ENCODE results near the gene ARAF.
"Not testable (repeated sequence)": the region's sequence is repeated elsewhere in the genome, so short reads cannot be mapped to it uniquely, and the experiment has no call there.

The ARAF gene

GRCh38 chrX:47584714-47585113 is 23.7 kb downstream of the ARAF start:
- in situ Hi-C loops (cut with MboI; ENCODE audit: low sequenced_read_pairs) = no loop called here

- in situ Hi-C loops (cut with MboI; ENCODE audit: low sequenced_read_pairs) = no loop called here
Observed at GRCh38 chrX:47585273-47585672, 24.3 kb downstream of the ARAF start.

GRCh38 chrX:47586043-47586787 is 25.2 kb downstream of the ARAF start:
- in situ Hi-C loops (cut with MboI; ENCODE audit: low sequenced_read_pairs) = no loop called here

GRCh38 chrX:47587091-47587891 is 26.3 kb downstream of the ARAF start:
- in situ Hi-C loops (cut with MboI; ENCODE audit: low sequenced_read_pairs) = no loop called here

GRCh38 chrX:47587906-47588735 is 27.1 kb downstream of the ARAF start:
- in situ Hi-C loops (cut with MboI; ENCODE audit: low sequenced_read_pairs) = no loop called here

DNA sequence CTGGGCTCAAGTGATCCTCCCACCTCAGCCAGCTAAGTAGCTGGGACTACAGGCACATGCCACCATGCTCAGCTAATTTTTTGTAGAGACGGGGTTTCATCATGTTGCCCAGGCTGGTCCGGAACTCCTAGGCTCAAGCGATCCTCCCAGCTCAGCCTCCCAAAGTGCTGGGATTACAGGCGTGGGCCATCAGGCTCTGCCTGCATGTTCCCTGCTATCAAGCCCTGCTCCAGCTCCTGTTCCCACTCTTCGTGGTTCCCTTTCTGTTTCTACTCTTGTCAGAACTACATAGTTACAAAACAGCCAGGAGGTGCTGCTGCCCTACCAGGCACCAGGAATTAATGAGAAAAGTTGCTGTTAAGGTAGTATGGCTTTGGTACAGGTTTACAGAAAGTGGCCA is 30.0 kb downstream of the ARAF start:
- in situ Hi-C loops (cut with MboI; ENCODE audit: low sequenced_read_pairs) = no loop called here

DNA sequence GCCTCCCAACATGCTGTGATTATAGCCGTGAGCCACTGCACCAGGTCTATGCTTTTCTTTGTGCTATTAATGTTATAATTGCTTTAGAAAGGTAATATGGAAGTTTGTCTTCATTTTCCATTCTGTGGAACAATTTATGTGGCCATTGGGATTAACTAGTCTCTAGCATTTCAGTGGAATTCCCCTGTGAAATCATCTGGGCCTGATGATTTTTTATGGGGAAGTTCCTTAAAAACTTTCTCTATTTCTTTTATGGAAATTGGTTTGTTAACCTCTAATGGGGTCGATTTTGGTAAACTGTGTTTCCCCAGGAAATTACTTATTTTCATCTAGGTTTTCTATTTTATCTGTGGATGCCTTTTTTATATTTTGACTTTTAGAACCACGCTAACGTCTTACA is 32.5 kb downstream of the ARAF start:
- in situ Hi-C loops (cut with MboI; ENCODE audit: low sequenced_read_pairs) = no loop called here

DNA sequence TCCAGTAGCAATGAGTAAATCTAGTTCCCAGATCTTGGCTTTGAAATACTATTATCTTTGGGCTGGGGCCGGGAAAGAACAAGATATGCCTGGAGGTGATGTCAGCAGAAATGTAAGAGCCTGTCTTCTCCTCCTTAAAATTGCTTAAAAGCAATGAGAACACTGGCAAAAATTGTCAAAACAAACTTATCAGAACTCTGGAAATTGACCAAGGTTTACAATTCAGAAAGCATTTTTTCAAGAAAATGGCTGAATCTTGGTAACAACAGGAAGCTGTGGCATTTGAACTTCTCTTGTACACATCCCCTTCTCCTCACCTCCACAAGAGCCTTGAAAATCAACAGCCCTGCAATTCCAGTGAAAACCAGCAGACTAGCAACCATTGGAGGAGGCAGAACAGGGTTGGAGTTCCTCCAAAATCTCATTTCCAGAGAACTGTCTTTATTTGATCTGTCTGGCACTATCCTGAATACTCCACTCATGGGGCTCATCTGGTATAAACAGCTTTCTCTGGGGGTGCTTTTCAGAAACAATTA is 34.8 kb downstream of the ARAF start:
- in situ Hi-C loops (cut with MboI; ENCODE audit: low sequenced_read_pairs) = no loop called here

DNA sequence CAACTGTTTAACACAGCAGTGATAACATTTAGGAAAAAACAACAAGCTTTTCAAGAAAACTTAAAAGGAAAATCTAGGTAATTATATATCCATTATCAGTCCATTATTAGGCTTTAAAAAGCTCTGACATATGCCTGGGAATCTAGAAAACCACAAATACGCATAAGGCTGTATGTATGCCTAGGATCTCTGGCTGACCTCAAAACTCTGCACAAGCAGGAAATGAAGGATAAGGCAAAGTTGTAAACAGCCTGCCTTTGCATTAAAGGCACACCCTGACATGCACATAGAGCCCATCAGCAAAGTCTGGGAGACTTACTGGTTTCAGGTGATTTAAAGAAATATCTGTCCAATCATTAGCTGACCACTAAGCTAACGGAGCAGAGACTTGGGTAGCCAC is 35.3 kb downstream of the ARAF start:
- in situ Hi-C loops (cut with MboI; ENCODE audit: low sequenced_read_pairs) = no loop called here

DNA sequence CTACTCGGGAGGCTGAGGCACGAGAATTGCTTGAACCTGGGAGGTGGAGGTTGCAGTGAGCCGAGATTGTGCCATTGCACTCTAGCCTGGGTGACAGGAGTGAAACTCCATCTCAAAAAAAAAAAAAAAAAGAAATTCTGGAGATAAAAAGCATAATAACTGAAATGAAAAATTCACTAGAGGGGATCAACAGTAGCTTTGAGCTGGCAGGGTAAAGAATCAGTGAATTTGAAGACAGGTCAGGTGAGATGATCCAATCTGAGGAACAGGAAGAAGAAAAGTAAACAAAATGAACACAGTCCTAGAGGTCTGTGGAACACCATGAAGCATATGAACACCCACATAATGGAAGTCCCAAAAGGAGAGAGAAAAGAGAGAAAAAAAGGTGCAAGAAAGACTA is 36.2 kb downstream of the ARAF start:
- in situ Hi-C loops (cut with MboI; ENCODE audit: low sequenced_read_pairs) = no loop called here

GRCh38 chrX:47603125-47603524 is 42.1 kb downstream of the ARAF start:
- in situ Hi-C loops (cut with MboI; ENCODE audit: low sequenced_read_pairs) = not testable (repeated sequence)

GRCh38 chrX:47605024-47605423 is 44.0 kb downstream of the ARAF start:
- in situ Hi-C loops (cut with MboI; ENCODE audit: low sequenced_read_pairs) = no loop called here

GRCh38 chrX:47607091-47607490 is 46.1 kb downstream of the ARAF start:
- in situ Hi-C loops (cut with MboI; ENCODE audit: low sequenced_read_pairs) = no loop called here

DNA sequence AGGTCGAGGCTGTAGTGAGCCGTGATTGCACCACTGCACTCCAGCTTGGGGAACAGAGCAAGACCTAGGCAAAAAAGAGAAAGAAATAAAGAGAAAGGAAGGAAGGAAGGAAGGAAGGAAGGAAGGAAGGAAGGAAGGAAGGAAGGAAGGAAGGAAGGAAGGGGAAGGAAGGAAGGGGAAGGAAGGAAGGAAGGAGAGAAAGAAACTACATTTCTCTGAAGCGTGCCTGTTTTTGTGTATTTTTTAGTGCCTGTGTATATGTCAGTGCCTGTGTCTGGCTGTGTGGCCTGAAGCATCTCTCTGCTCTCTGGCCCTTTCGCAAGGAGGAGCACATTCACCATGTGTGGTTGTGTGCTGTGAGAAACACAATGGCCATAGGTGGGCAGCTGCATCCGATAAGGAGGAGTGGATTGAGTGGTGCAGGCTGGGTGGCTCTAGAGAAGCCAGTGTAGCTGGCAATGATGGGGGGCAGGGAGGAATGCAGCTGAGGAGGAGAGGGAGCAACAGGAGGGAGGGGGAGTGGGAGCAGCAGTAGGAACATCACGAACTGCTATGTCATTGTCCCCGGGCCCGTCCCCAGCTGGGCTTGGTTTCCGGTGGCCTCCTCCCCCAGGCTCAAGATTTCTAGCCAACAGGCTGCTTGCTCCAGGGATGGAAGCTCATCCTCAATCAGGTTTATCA is 47.3 kb downstream of the ARAF start:
- in situ Hi-C loops (cut with MboI; ENCODE audit: low sequenced_read_pairs) = no loop called here

DNA sequence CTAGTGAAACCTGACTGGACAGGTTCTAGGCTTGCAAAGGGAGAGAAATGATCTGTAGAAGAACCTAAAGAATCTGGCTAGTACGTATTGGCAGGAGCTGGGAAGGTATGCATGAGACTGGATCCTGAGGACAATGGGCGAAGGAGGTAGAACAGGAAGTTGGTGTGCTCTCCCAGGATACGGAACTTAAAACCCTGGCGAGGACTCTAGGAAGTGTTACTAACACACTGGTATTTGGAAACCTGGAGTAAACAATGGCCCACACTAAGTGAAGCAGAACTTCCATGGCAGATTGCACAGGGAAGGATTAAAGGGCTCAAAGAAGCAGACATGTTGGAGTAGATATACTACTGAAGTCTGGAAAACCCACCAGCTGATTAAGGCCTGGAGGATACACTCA is 49.5 kb downstream of the ARAF start:
- in situ Hi-C loops (cut with MboI; ENCODE audit: low sequenced_read_pairs) = no loop called here

DNA sequence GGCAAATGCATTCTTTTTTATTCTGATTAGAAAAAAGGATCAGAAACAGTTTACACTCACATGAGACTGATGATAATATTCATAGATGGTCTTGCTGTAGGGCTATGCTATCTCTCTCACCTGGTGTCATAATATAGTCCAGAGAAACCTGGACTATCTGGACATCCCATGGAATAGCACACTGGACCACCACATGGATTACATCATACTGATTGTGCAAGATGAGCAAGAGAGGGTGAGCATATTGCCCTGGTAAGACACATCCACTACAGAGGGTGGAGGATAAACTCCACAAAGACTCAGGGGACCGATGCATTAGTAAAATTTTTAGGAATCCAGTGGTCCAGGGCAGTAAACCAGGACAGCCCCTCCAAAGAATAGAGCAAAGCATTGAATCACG is 50.5 kb downstream of the ARAF start:
- in situ Hi-C loops (cut with MboI; ENCODE audit: low sequenced_read_pairs) = no loop called here

- in situ Hi-C loops (cut with MboI; ENCODE audit: low sequenced_read_pairs) = no loop called here
Observed at GRCh38 chrX:47611926-47612325, 50.9 kb downstream of the ARAF start.

- in situ Hi-C loops (cut with MboI; ENCODE audit: low sequenced_read_pairs) = no loop called here
Observed at GRCh38 chrX:47612418-47612817, 51.4 kb downstream of the ARAF start.

- in situ Hi-C loops (cut with MboI; ENCODE audit: low sequenced_read_pairs) = no loop called here
Observed at GRCh38 chrX:47613082-47613481, 52.1 kb downstream of the ARAF start.

- in situ Hi-C loops (cut with MboI; ENCODE audit: low sequenced_read_pairs) = no loop called here
Observed at GRCh38 chrX:47614618-47615017, 53.6 kb downstream of the ARAF start.
